ENCODE results near the gene CEACAM16. TPM values are rescaled to one million over a fixed set of nuclear protein-coding genes. Genes with fewer than 3 reads are reported as not detected.

Gene CEACAM16
- polyA plus RNA-seq, 1 experiment, result not detected

DNA sequence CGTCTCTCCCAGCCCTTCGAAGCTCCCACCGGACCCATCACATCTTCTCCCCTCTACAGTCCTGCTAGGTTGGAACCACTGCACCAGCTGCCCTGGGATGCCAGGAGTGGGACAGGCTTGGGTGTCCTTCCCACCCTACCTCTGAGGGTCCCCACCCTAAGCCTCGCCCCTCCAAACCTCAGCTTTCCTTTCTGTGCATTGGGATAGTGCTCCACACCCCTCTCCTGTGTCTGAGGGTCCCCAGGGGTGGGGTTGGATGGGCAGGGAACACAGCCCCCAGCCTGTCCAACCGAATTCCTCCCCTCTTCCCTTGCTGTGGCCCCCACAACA, 47.6 kb downstream of the CEACAM16 start:
- POLR2A ChIA-PET, result no interaction called here
- Histone ChIP-seq H3K4me3 (ENCODE audit: low read depth, low read length) (no peak overlapping the region), H3K9me3 (ENCODE audit: control insufficient read depth, insufficient read depth, low read length) (no peaks in the 10 kb centered on the region), H3K27me3 (ENCODE audit: control insufficient read depth, insufficient read depth, low read length) (no peaks in the 10 kb centered on the region), H3K27ac (ENCODE audit: low read depth, low read length) (peak overlapping the region; percentile 73)
- TF ChIP-seq, protein P1, sequence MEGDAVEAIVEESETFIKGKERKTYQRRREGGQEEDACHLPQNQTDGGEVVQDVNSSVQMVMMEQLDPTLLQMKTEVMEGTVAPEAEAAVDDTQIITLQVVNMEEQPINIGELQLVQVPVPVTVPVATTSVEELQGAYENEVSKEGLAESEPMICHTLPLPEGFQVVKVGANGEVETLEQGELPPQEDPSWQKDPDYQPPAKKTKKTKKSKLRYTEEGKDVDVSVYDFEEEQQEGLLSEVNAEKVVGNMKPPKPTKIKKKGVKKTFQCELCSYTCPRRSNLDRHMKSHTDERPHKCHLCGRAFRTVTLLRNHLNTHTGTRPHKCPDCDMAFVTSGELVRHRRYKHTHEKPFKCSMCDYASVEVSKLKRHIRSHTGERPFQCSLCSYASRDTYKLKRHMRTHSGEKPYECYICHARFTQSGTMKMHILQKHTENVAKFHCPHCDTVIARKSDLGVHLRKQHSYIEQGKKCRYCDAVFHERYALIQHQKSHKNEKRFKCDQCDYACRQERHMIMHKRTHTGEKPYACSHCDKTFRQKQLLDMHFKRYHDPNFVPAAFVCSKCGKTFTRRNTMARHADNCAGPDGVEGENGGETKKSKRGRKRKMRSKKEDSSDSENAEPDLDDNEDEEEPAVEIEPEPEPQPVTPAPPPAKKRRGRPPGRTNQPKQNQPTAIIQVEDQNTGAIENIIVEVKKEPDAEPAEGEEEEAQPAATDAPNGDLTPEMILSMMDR (IDR thresholded peaks at IDR 0.05; ENCODE audit: low read depth, low read length), result no peak
- CTCF ChIA-PET, result no interaction called here
- no peak for DNase-seq (ENCODE audit: low read depth, low spot score)

DNA sequence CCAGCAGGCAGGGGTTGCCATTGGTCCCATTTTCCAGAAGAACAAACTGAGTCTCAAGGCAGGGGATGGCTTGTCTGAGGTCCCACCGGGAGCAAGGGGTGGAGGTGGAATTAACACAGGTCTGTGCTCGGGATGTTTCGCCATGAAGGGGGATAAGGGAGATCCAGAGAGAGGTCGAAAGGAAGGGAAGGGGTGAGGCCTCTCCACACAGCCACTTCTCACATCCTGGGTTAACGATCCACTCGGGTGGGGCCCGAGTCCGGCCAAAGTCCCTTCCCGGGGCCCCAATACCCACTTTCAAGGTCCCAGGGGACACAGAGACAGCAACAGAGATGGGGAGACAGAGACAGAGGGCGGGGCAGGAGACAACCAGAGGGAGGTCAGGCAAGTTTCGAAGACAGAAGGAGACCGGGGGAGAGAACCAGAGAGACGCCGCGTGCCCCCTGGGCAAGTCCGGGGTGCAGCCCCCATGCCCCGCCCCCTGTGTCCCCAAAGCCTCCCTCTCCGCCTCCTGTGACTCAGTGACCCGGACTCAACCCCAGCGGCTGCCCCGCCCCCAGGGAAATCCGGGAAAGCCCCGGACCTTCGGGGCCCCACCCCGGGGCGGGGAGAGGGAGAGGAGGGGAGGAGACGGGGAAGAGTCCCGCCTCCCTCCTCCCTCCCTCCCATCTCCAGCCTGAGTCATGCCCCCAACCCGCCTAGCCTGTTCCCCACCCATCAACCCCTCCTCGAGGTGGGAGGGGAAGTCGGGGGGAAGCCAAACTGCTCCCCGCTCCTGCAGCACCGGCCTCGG, 48.2 kb downstream of the CEACAM16 start:
- H3K27ac ChIP-seq (ENCODE audit: low read depth, low read length), result peak overlapping the region; percentile 87
- TF ChIP-seq, protein P1 (IDR thresholded peaks at IDR 0.05; ENCODE audit: low read depth, low read length), result no peak
- ChIA-PET POLR2A (no interaction called here), CTCF (no interaction called here)
- H3K4me3 ChIP-seq (ENCODE audit: low read depth, low read length), result peak overlapping the region; percentile 61
- peak; percentile 84 for DNase-seq (ENCODE audit: low read depth, low spot score)
- no peaks in the 10 kb centered on the region for H3K27me3 ChIP-seq (ENCODE audit: control insufficient read depth, insufficient read depth, low read length)
- no peaks in the 10 kb centered on the region for H3K9me3 ChIP-seq (ENCODE audit: control insufficient read depth, insufficient read depth, low read length)

DNA sequence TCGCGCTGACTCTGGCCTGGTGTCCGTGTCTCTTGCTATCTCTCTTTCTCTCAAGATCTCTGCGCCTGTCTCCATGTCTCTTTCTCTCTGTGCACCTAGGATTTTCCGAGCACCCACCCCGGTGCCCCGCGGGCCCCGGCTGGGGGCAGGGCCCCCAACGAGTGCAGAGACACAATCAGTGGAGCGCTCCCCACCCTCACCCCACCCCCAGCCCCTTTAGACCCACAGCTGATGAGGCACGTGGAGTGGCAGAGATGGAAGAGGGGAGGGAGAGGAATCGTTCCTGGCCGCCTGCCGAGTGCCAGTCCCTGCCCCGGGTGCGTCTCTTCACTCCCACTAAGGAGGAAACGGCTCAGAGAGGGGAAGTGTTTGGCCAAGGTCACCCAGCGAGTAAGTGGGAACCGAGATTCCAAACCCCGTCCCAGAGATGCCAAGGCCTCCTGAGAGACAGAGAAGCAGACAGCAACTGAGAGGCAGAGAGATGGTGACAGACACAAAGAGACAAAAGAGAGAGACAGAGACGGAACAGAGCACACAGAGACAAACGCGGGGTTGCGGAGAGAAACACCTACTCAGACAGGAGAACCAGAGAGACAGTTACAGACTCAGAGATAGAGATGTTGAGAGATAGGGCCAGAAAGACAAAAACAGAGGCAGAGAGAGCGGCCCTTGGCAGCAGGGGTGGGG, 48.9 kb downstream of the CEACAM16 start:
- ChIA-PET POLR2A (no interaction called here), CTCF (no interaction called here)
- peak overlapping the region; percentile 87 for H3K27ac ChIP-seq (ENCODE audit: low read depth, low read length)
- TF ChIP-seq, protein P1 (IDR thresholded peaks at IDR 0.05; ENCODE audit: low read depth, low read length), result no peak
- H3K27me3 ChIP-seq (ENCODE audit: control insufficient read depth, insufficient read depth, low read length), result no peaks in the 10 kb centered on the region
- H3K4me3 ChIP-seq (ENCODE audit: low read depth, low read length), result peak overlapping the region; percentile 61
- no peak for DNase-seq (ENCODE audit: low read depth, low spot score)
- no peaks in the 10 kb centered on the region for H3K9me3 ChIP-seq (ENCODE audit: control insufficient read depth, insufficient read depth, low read length)

DNA sequence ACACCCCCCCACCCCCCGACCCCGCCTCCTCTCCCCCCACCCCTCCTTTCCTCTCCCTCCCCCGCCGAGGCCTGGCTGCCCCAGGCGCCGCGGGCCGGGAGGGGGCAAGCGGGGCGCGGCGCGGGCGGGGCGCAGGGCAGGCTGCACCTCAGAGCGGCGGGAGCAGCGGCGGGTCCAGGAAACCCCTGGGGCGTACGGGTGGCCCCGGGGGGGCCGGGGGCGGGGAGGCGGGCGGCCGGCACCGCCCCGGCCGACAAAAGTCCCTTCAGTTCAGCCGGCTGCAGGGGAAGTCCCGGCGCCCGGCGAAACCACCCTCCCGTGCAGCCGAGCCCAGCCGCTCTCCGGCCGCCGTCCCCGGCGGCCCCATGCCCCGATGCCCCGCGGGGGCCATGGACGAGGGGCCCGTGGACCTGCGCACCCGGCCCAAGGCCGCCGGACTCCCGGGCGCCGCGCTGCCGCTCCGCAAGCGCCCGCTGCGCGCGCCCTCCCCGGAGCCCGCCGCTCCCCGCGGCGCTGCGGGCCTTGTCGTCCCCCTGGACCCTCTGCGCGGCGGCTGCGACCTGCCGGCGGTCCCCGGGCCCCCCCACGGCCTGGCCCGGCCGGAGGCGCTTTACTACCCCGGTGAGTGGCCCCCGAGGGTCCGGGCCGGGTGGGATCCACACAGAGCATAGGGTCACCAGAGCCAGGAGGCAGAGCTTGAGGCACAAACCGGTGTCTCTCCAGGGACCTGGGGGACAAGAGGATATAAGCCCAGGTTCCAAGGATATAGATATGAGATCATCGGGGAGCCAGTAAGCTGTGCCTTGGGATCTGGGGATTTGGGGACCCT, 49.7 kb downstream of the CEACAM16 start, which contains the start of gene BCL3:
TSS of gene BCL3 (plus strand) at position 283 of the 829 bp plus-strand sequence. CDS start at position 366, 83 bp downstream.
- POLR2A ChIA-PET, result interaction anchor here (0.7 to 1.3 kb wide), 2 partner anchors 10 to 16 kb away, joined by 3 to 6 read pairs; no protein-coding TSS in a partner anchor
- Histone ChIP-seq H3K27ac (ENCODE audit: low read depth, low read length) (peak within 1 kb of the TSS; percentile 87), H3K27me3 (ENCODE audit: control insufficient read depth, insufficient read depth, low read length) (no peaks in the 10 kb centered on the region), H3K4me3 (ENCODE audit: low read depth, low read length) (peak within 1 kb of the TSS; percentile 73), H3K9me3 (ENCODE audit: control insufficient read depth, insufficient read depth, low read length) (no peaks in the 10 kb centered on the region)
- DNase-seq (ENCODE audit: low read depth, low spot score), result no peak
- TF ChIP-seq, protein P1 (IDR thresholded peaks at IDR 0.05; ENCODE audit: low read depth, low read length), result no peak
- CTCF ChIA-PET, result interaction anchor here (1.0 to 1.9 kb wide), 2 partner anchors 22 to 24 kb away, joined by 6 to 9 read pairs; no protein-coding TSS in a partner anchor
